Measurements from ENCODE around the gene USP46.

Gene USP46

GRCh38 chr4:52617336-52618020 lies 41.6 kb downstream of the USP46 start:
- no peak for DNase-seq

GRCh38 chr4:52614241-52614640 lies 44.9 kb downstream of the USP46 start:
- no peak for DNase-seq

- DNase-seq: no peak
These were observed 46.8 kb downstream of the USP46 start for GRCh38 chr4:52612341-52612740.

GRCh38 chr4:52611030-52611555 lies 48.0 kb downstream of the USP46 start:
- DNase-seq: no peak

GRCh38 chr4:52606726-52607125 lies 52.4 kb downstream of the USP46 start:
- no peak for DNase-seq

GRCh38 chr4:52606040-52606439 lies 53.1 kb downstream of the USP46 start:
- no peak for DNase-seq

GRCh38 chr4:52604215-52604614 lies 54.9 kb downstream of the USP46 start:
- no peak for DNase-seq

- no peak for DNase-seq
These were observed 58.8 kb downstream of the USP46 start for GRCh38 chr4:52600275-52600674.

GRCh38 chr4:52595001-52595400 lies 64.1 kb downstream of the USP46 start:
- DNase-seq: no peak

GRCh38 chr4:52592287-52592686 lies 66.8 kb downstream of the USP46 start:
- DNase-seq: no peak

- no peak for DNase-seq
These were observed 70.1 kb downstream of the USP46 start for GRCh38 chr4:52588771-52589591.

GRCh38 chr4:52588097-52588496 lies 71.0 kb downstream of the USP46 start:
- DNase-seq: no peak

- DNase-seq: no peak
These were observed 73.0 kb downstream of the USP46 start for GRCh38 chr4:52586069-52586468.

GRCh38 chr4:52585379-52585778 lies 73.7 kb downstream of the USP46 start:
- no peak for DNase-seq

- no peak for DNase-seq
These were observed 79.4 kb downstream of the USP46 start for GRCh38 chr4:52579602-52580272.

GRCh38 chr4:52578951-52579350 lies 80.2 kb downstream of the USP46 start:
- DNase-seq: no peak

- DNase-seq: no peak
These were observed 81.5 kb downstream of the USP46 start for GRCh38 chr4:52577624-52577962.

GRCh38 chr4:52576961-52577623 lies 82.0 kb downstream of the USP46 start:
- no peak for DNase-seq

- DNase-seq: no peak
These were observed 82.8 kb downstream of the USP46 start for GRCh38 chr4:52576326-52576725.

GRCh38 chr4:52575406-52575805 lies 83.7 kb downstream of the USP46 start:
- no peak for DNase-seq

GRCh38 chr4:52574036-52574435 lies 85.1 kb downstream of the USP46 start:
- no peak for DNase-seq

GRCh38 chr4:52573551-52573950 lies 85.5 kb downstream of the USP46 start:
- no peak for DNase-seq

- DNase-seq: no peak
These were observed 86.1 kb downstream of the USP46 start for GRCh38 chr4:52572936-52573485.

Measured in GOT3 (cell line).